ENCODE data around the gene FAM193A.

The FAM193A gene, protein sequence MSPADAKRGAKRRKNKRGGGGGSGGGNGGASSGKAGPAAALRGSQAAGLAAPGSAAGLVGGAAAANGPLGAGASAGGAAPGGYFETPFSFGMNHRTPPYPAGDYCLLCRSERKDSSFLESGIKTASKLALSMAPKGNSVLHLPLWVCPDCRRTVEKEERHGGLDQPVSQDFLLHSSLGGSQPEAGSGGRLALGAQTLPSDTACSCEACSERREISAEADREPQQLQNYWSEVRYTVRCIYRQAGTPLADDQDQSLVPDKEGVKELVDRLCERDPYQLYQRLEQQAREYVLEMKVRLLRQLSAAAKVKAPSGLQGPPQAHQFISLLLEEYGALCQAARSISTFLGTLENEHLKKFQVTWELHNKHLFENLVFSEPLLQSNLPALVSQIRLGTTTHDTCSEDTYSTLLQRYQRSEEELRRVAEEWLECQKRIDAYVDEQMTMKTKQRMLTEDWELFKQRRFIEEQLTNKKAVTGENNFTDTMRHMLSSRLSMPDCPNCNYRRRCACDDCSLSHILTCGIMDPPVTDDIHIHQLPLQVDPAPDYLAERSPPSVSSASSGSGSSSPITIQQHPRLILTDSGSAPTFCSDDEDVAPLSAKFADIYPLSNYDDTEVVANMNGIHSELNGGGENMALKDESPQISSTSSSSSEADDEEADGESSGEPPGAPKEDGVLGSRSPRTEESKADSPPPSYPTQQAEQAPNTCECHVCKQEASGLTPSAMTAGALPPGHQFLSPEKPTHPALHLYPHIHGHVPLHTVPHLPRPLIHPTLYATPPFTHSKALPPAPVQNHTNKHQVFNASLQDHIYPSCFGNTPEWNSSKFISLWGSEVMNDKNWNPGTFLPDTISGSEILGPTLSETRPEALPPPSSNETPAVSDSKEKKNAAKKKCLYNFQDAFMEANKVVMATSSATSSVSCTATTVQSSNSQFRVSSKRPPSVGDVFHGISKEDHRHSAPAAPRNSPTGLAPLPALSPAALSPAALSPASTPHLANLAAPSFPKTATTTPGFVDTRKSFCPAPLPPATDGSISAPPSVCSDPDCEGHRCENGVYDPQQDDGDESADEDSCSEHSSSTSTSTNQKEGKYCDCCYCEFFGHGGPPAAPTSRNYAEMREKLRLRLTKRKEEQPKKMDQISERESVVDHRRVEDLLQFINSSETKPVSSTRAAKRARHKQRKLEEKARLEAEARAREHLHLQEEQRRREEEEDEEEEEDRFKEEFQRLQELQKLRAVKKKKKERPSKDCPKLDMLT (N-terminal part only)

DNA sequence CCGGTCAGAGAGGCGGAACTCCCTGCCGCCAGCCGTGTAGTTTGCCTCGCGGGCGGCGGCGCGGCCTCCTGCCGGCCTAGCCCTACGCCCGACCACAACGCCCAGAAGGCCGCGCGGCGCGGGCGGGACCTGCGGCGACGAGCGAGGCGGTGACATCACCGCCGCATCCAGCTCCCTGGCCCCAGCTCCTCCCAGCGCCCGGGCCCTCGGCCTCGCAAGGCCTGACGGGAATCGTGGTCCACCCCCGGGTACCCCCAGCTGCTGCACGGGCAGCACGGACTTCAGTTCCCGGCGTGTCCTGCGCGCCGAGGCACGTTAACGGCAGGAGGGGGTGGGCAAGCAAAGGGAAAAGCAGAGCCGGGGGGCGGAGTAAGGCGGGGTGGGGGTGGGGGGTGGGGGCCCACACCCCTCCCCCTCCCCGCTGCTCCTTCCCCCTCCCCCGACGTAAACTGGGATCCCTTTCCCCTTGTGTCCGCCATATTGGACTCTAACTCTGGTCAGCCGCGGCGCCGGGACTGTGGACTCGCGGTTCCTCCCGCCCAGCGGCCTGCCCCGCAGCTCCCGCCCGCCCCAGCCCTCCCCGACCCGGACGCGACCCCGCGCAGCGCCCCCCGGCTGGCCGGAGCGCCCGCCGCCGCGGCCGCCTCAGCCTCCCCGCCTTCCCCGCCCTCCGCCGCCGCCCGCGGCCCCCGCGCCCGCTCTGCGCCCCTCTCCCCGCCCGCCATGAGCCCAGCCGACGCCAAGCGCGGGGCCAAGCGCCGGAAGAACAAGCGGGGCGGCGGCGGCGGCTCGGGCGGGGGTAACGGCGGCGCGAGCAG, at the start of gene FAM193A:
Gene FAM193A, plus strand, starts transcription at position 455 of the 818 bp plus-strand sequence. Its CDS starts 269 bp downstream, at position 724.
- TF ChIP-seq, protein P1, sequence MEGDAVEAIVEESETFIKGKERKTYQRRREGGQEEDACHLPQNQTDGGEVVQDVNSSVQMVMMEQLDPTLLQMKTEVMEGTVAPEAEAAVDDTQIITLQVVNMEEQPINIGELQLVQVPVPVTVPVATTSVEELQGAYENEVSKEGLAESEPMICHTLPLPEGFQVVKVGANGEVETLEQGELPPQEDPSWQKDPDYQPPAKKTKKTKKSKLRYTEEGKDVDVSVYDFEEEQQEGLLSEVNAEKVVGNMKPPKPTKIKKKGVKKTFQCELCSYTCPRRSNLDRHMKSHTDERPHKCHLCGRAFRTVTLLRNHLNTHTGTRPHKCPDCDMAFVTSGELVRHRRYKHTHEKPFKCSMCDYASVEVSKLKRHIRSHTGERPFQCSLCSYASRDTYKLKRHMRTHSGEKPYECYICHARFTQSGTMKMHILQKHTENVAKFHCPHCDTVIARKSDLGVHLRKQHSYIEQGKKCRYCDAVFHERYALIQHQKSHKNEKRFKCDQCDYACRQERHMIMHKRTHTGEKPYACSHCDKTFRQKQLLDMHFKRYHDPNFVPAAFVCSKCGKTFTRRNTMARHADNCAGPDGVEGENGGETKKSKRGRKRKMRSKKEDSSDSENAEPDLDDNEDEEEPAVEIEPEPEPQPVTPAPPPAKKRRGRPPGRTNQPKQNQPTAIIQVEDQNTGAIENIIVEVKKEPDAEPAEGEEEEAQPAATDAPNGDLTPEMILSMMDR (IDR thresholded peaks at IDR 0.05) = no peak

DNA sequence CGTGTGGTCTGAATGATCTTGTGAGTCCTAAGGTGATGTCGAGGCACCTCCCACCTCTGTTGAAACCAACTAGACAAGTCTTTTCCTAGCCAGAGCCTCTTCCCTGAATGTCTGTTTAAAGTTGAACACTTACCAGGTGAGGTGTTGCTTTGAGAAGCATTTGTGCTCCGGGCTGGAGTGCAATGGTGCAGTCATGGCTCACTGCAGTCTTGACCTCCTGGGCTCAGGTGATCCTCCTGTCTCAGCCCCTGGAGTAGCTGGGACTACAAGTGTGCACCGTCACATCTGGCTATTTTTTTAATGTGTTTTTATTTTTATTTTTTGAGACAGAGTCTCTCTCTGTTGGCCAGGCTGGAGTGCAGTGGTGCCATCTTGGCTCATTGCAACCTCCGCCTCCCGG, 49.5 kb upstream of the FAM193A start:
- TF ChIP-seq, protein P1 (IDR thresholded peaks at IDR 0.05) = no peak

DNA sequence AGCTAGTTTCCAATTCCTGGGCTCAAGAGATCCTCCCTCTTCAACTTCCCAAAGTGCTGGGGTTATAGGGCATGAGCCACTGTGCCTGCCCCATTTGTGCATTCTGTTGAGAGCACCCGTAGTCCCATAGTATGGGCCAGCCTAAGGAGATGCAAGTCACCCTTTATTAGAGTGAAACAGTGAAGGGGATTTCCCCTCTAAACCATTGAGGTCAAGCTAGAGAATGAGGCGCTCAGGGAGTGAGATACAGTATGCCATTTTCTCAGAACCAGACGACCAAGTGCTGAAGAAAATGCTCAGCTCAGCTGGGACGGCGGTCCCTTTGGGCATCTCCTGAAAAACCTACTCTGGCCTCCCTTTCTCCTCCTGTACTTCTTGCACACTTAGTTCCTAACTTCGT, 48.8 kb upstream of the FAM193A start:
- TF ChIP-seq, protein P1 (IDR thresholded peaks at IDR 0.05) = no peak

DNA sequence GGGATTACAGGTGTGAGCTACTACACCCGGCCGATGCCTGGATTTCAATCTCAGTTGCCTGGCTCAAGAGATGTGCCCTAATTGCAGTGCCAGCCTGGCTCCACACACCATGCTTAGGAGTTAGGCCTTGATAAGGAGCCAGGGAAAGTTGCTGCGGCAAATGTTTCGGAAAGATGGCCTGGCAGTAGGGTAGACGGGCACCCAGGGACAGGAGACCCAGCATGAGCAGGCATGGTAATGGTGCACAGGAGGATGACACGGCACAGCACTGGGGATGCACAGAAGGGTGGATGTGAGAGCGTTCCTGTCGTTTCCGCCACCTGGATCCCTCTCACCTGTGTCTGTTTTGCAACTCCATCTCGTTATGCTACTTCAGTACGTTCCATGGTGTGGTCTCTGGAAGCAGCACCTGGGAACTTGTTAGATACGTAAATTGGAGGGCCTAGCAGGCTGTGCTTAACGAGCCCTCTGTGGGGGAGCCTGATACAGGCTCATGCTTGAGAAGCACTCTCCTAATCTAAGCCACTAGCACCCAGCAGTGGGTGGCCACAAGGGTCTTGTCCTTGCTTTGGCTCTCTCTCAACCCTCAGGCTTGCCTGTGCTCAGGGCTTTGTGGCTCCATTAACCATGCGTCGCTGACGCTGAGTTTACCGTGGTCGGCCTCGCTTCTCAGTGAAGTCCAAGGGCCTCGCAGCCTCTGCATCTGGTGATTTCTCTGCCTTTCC, 47.2 kb upstream of the FAM193A start:
- TF ChIP-seq, protein P1 (IDR thresholded peaks at IDR 0.05) = no peak

DNA sequence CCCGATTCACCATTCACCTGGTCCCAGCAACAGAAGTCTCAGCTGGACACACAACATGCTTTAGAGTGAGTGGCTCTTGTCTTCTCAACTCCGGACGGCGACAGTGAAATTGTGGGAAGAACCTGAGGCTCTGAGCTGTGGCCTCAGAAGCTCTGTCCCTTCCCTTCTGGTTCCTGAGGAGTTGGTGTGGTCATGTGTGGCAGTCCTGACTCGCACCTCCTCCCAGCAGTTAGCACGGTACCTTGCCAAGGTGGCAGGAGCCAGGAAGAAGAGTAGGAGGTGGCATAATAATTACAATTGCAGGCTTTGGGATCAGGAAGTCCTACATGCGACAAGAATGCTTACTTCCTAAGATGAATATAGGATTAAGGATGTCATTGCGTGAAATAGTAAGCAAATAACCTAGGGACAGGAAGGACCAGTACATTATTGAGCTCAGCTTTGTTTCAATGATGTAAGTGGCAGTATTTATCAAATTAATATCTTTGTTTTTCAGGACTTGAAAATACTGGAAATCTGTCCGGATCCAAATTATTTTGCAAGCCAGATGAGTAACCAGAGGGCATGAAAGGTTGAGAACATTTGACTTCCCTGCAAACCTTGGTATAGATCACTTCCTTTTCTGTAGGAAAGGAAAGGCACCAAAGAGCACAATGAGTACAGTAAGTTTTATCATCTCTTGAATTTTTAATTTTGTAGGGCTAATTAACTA, 46.5 kb upstream of the FAM193A start:
- TF ChIP-seq, protein P1 (IDR thresholded peaks at IDR 0.05) = no peak

DNA sequence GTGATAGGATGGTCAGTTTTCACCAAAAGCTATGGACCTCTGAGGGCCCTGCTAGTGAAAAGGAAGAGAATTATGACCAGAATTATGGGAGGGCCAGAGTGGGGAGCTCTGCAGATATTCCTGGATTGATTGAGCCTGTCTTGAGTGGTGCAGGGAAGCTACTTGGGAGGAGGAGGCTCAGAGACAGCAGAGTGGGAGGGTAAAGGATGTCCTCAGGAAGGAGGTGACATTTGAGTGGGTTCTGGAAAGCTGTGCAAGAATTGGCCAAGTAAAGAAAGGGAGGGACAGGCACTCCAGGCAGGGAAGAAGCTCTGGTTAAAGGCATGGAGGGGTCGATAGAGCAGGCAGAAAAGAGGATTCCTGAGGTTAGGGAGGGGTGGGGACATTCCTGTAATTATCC, 43.5 kb upstream of the FAM193A start:
- TF ChIP-seq, protein P1 (IDR thresholded peaks at IDR 0.05) = no peak

Measured in LNCAP (cell line).